AG09319 (cell line): Measurements from ENCODE around the gene SCAI.

Source experiments
- DNase-seq: peaks from one replicate; pipeline ENCODE4 v3.0.0-alpha.2; 2010; ENCODE audit warnings: low read depth; ENCODE audit errors: extremely low read depth
- CTCF ChIP-seq: IDR thresholded peaks from 2 replicates; pipeline ENCODE4 v1.5.1; 2011; ENCODE audit warnings: low read depth, mild to moderate bottlenecking, inconsistent platforms, low read length, moderate library complexity

Gene SCAI

GRCh38 chr9:125134976-125135375 lies 8.4 kb downstream of the SCAI start:
- no peak for TF ChIP-seq CTCF
- no peak for DNase-seq

DNA sequence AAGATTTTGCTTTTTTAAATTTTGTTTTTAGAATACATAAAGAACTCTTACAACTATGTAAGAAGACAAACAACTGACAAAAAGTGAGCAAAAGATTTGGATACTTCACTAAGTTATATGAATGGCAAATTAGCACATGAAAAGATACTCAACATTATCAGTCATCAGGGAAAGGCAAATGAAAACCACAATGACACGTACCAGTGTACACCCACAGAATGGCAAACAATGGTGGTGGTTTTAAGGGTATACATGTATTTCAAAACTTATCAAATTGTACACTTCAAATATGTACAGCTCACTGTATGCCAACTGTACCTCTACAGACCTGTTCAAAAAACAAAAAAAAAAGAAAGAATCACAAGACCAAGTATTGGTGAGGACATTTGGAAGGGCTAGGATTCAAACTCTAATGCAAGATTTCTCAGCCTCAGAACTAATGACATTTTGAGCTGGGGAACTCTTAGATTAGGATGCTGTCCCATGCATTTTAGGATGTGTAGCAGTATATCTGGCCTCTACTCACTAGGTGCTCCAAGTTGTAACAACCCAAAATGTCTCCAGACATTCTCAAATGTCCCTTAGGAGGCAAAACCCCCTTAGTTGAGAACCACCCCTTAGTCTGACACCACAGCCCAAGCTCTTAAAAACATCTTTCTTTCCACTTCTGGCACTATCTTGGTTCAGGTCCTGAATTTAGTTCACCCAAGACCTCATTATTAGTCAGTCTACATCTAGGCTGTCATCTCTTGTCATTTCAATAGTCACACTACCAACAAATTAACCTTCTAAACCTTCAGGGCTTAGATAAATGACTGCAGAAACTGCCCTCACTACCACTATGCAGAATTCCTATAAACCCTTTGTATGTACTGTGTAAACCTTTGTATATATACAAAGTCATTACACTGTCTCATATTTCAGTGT lies 9.7 kb downstream of the SCAI start:
- TF ChIP-seq CTCF: no peak
- DNase-seq: no peak

GRCh38 chr9:125131778-125132177 lies 11.6 kb downstream of the SCAI start:
- TF ChIP-seq CTCF: no peak
- DNase-seq: no peak

- DNase-seq: peak; percentile 96
- no peak for TF ChIP-seq CTCF
These were observed 17.1 kb downstream of the SCAI start for GRCh38 chr9:125126019-125126746.

DNA sequence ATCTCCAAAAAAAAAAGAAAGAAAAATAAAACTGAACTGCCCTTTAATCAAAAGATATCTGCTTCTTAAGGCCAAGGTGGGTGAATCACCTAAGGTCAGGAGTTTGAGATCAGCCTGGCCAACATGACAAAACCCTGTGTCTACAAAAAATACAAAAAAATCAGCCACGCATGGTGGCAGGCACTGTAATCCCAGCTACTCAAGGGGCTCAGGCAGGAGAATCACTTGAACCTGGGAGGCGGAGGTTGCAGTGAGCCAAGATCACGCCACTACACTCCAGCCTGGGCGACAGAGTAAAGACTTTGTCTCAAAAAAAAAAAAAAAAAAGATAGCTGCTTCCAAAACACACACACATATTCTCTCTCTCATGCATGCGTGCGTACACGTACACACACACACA lies 17.8 kb downstream of the SCAI start:
- no peak for TF ChIP-seq CTCF
- no peak for DNase-seq

GRCh38 chr9:125121146-125121545 lies 22.2 kb downstream of the SCAI start:
- no peak for DNase-seq
- TF ChIP-seq CTCF: no peak
